ENCODE data around the gene GARRE1.

GRCh38 chr19:34287662-34288140 lies 33.3 kb downstream of the GARRE1 start:
- TF ChIP-seq CTCF (IDR thresholded peaks at IDR 0.05) (no peak), POLR2A (IDR thresholded peaks at IDR 0.05) (no peak)

Measured in adrenal gland (tissue), 5 donors.